ENCODE data around the gene LEFTY1.
"Not testable (repeated sequence)": the region's sequence is repeated elsewhere in the genome, so short reads cannot be mapped to it uniquely, and the experiment has no call there.

The LEFTY1 gene, protein sequence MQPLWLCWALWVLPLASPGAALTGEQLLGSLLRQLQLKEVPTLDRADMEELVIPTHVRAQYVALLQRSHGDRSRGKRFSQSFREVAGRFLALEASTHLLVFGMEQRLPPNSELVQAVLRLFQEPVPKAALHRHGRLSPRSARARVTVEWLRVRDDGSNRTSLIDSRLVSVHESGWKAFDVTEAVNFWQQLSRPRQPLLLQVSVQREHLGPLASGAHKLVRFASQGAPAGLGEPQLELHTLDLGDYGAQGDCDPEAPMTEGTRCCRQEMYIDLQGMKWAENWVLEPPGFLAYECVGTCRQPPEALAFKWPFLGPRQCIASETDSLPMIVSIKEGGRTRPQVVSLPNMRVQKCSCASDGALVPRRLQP

DNA sequence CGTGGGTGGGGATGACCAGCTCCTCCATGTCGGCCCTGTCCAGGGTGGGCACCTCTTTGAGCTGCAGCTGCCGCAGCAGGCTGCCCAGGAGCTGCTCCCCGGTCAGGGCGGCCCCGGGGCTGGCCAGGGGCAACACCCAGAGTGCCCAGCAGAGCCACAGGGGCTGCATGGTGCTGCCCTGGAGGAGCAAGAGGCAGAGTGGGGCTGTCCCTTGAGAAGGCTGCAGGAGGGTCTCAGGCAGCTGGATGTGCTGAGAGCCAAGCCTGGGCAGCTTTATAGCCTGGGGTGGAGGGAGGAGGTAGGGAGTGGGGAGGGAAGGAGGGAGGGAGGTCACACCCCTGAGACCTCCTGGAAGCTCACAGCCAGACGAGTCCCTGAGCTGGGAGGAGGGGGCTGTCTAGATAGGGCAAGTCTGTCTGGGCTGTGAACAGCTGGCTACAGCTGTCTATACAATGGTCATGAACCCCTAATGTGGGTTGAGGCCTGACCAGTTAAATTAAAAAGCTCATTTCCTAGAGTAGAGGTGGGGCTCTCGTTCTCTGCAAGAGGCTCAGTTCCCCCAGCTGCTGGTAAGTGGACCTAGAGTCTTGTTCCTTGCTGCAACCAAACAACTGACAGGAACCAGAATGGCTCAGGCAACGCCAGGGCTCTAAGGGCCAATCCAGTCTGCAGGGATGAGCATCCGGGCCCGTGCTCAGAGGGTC lies at the start of gene LEFTY1:
Gene LEFTY1, minus strand, starts transcription at position 249 of the 704 bp plus-strand sequence. Its CDS starts 80 bp downstream, at position 169.
- DNase-seq (ENCODE audit: low spot score), result no peak

DNA sequence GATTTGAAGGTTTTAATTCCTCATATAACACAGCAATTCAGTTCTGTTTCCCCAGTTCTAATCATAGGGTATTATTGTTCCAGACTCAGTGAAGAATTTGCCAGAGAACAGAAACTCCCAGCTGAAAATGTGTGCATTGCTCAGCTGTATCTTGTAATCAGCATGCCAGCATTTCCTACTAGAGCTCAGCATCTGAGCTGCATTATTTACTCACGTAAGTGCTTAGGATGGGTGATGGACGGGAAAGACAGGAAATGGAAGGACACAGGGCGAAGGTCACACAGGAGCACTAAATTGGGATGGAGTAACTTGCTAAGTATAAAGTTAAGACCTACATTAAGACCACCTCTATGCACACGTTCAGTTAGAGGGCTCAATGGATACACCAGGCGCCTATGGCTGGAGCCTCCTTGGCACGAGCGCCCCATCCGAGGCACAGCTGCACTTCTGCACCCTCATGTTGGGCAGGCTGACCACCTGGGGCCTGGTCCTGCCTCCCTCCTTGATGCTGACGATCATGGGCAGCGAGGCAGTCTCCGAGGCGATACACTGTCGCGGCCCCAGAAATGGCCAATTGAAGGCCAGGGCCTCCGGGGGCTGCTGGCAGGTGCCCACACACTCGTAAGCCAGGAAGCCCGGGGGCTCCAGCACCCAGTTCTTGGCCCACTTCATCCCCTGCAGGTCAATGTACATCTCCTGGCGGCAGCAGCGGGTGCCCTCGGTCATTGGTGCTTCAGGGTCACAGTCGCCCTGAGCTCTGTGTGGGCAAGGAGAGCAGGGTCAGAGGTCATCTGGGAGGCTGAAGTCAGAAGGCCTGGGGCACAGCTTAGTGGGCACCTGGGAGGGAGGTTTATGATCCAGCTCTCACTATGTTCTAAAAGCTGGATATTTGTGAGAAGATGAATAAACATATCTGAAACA lies 48.4 kb upstream of the LEFTY1 start:
- no peak for DNase-seq (ENCODE audit: low spot score)

DNA sequence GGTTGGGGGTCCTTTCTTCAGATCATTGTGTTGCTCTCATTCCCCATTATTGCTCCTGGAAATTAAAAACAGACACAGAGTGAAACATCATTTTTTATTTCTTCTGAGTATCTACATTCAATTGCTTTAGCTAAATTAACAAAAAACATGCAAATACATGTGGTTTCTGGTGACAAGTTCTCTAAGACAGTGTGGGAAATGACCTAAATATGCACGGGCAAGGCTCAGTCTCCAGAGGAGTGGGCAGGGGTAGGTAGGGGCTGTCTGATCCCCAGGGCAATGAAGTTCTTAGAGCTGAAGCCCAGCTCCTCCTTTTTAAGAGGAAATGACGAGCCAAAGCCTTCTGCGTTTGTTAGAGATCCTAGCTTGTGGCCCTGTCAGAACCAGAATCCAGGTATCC lies 47.6 kb upstream of the LEFTY1 start:
- DNase-seq (ENCODE audit: low spot score), result no peak

- not testable (repeated sequence) for DNase-seq (ENCODE audit: low spot score)
Observed at GRCh38 chr1:225936086-225936485, 47.1 kb upstream of the LEFTY1 start.

DNA sequence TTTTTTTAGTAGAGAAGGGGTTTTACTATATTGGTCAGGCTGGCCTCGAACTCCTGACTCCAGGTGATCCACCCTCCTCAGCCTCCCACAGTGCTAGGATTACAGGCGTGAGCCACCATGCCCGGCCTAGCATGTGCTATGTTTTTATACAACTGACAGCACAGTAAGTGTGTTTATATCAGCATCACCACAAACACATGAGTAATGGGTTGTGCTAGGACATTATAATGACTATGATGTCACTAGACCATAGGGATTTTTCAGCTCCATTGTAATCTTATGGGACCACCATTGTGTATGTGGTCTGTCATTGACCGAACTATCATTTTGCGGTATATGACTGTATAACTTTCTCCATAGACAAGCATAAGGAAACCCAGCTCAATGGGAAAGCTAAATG lies 45.8 kb upstream of the LEFTY1 start:
- DNase-seq (ENCODE audit: low spot score), result no peak

DNA sequence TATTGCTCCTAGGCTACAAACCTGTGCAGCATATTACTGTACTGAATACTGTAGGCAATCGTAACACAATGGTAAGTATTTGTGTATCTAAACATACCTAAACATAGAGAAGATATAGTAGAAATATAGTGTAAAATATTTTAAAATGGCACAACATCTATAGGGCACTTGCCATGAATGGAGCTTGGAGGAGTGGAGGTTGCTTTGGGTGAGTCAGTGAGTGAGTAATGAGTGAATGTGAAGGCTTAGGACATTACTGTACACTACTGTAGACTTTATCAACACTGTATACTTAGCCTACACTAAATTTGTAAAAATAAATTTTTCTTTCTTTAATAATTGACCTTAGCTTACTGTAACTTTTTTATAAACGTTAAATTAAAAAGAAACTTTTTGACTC lies 44.1 kb upstream of the LEFTY1 start:
- DNase-seq (ENCODE audit: low spot score), result no peak

DNA sequence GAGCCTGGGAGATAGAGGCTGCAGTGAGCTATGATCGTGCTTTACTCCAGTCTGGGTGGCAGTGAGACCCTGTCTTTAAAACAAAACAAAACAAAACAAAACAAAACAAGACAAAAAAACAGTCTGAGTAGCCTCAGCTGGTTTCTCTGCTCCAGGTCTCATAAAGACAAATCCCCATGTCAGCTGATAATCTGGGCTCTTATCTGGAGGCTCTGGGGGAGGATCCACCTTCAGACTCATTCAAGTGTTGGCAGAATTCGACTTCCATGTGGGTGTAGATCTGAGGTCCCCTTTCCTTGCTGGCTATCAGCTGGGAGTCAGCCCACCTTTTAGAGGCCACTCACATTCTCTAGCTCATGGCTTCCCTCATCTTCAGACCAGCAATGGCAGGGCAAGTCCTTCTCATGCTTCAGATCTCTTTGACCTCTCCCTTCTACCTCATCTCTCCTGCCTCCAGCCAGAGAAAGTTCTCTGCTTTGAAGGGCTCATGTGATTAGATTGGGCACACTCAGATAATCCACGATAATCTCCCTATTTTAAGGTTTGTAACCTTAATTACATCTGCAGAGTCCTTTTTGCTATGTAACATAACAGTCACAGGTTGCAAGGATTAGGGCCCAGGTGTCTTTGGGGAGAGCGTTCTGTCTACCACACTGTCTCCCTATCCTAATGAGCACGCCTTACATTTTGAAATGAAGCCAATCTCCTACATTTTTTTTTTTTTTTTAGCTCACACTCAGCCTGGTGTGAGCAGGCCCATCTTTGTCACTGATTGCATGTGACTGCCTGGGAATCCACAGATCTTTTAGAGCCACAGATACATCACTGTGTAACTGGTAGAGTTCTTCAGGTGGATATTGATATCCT lies 42.6 kb upstream of the LEFTY1 start:
- DNase-seq (ENCODE audit: low spot score), result no peak

DNA sequence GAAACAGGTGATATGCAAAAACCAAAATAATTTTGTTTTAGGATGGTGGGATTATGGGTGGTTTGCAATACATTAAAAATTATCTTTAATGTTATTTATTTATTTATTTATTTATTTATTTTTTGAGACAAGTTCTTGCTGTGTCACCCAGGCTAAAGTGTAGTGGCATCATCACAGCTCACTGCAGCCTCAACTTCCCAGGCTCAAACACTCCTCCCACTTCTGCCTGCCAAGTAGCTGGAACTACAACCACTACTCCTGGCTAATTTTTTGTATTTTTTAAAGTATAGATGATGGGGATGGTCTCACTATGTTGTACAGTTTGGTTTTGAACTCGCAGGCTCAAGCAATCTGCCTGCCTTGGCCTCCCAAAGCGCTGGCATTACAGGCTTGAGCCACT lies 41.6 kb upstream of the LEFTY1 start:
- no peak for DNase-seq (ENCODE audit: low spot score)

DNA sequence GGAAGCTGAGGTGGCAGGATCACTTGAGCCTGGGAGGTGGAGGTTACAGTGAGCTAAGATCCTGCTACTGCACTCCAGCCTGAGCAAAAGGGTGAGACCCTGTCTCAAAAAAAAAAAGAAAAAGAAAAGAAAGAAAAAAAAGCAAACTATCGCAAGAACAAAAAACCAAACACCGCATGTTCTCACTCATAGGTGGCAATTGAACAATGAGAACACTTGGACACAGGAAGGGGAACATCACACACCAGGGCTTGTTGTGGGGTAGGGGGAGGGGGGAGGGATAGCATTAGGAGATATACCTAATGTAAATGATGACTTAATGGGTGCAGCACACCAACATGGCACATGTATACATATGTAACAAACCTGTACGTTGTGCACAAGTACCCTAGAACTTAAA lies 40.5 kb upstream of the LEFTY1 start:
- not testable (repeated sequence) for DNase-seq (ENCODE audit: low spot score)

DNA sequence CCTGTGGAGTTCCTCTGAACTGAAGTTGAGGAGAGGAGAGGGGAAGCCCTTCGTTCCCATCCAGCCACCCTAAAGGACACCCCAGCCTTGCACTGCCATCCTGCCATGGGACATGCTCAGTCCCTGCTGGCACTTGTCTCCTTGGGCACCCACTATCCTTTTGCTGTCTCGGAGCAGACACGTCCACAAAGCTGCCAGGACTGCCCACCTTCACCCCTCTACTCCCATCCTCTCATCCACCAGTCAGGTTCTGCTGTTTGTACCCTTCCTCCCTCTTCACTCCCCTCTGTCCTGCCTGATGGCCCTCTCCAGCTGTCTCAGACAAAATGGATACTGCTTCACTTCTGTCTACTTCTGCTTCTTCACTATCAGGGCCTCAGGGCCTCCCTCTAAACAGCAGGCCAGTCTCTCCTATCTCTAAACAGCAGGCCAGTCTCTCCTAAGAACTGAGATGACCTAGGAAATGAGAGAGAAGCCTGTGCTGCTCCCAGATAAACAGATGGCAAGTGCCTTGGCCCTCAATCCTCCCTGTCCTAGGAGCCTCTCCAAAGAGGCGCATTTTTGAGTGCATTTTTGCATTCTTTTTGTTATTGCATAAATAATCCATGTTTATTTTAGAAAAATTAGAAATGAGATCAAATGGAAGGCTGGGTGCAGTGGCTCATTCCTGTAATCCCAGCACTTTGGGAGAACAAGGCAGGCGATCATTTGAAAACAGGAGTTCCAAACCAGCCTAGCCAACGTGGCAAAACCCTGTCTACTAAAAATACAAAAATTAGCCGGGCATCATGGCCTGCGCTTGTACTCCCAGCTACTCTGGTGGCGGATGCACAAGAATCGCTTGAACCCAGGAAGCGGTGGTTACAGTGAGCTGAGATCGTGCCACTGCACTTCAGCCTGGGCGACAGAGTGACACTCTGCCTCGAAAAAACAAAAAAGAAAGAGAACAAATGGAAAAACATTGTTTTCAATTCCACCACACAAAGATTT lies 39.5 kb upstream of the LEFTY1 start:
- no peak for DNase-seq (ENCODE audit: low spot score)

GRCh38 chr1:225926551-225927113 lies 37.7 kb upstream of the LEFTY1 start:
- DNase-seq (ENCODE audit: low spot score), result no peak

DNA sequence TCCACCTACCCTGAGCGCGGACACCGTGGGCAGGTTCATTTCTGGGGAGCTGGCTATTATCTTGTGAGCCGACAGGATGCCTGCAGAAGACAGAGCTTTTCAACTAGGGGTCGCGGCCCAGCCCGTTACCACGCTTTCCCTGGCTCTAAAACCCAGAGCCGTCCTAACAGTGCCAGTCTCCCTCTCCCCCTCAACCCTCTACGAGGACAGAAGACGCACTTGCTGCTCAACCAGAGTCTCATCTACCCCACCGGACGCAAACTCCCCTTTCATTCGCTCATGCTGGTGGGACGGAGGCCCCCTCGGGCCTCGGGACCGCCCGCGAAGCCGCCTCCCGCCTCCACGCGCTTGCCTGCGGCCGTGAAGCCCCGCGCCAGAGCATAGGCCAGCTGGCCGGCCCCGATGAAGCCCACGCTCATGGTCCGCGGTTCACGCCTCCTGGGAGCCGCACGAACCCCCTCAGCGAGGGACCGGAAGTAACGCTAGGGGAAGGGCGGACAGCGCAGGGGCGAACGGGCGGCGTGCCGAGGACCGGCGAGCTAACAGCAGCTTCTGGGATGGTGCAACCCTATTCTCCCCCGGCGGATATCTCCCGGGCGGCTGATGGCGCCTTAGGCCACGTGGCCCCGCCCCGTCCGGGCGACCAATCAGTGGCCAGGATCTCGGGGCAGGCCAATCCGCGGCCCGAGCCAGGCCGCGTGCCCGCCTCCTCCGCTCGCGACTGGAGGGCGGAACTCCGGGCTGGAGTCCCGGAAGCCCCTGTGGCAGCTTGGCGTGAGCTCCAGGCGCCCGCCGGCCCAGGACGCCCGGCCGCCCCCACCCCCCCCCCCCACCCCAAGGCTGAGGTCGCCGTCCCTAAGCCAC lies 35.0 kb upstream of the LEFTY1 start, which contains the start of gene PYCR2:
Gene PYCR2, minus strand, starts transcription at position 559 of the 864 bp plus-strand sequence. Its CDS starts 140 bp downstream, at position 419.
- peak; percentile 97 for DNase-seq (ENCODE audit: low spot score)

- no peak for DNase-seq (ENCODE audit: low spot score)
Observed at GRCh38 chr1:225923381-225923691, 34.4 kb upstream of the LEFTY1 start.

GRCh38 chr1:225921734-225922709 lies 33.1 kb upstream of the LEFTY1 start:
- DNase-seq (ENCODE audit: low spot score), result no peak

DNA sequence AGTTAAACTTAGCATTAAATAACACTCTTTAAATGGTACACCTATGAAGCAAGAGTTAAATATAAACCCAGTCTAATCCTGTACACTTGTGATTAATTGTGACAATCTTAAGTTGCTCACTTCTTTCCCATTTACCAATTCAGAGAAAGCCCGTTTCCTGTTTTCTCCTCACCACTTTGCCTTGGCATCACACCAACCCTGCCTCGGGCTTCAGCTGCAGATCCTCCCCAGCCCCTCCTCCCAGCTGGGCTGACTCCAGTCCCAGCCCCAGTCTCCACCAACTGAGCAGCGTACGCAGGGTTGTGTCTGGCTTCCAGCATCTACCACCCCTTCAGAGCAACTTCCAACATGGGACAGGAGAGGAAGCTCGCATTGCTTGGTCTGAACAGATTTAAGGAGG lies 31.0 kb upstream of the LEFTY1 start:
- DNase-seq (ENCODE audit: low spot score), result no peak

DNA sequence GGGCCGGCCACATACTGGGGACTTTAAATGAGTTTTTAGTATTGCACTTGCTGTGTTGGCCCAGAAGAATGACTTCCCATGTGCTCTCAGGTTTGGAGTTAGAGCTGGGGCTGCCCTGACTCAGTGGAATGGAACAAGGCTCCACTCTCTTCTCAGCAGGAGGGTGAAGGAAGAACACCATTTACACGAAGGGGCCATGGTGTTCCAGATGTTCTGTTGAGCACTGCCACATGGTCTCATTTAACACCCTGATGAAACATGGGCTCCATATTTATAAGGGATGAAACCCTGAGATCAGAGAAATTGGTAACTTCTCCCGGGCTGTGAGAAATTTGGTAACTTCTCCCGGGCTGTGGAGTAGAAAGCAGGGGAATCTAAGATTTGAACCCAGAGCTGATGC lies 29.3 kb upstream of the LEFTY1 start:
- no peak for DNase-seq (ENCODE audit: low spot score)

DNA sequence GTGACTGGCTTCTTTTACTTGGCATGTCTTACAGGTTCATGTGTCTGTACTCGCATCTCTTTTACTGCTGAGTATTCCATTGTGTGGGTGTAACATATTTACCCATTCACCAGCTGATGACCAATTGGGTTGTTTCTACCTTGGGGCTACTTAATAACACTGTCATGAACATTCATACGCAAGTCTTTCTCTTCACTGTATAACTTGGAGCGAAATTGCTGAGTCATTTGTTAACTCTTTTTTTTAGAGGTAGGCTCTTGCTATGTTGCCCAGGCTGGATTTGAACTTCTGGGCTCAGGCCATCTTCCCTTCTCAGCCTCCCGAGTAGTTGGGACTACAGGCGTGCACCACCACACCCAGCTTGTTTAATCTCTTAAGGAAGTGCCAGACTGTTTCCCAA lies 28.6 kb upstream of the LEFTY1 start:
- no peak for DNase-seq (ENCODE audit: low spot score)

- DNase-seq (ENCODE audit: low spot score), result no peak
Observed at GRCh38 chr1:225917101-225917500, 28.2 kb upstream of the LEFTY1 start.
